Measurements from ENCODE around the gene AADACL3.

AADACL3 gene

GRCh38 chr1:12678820-12679219, 37.1 kb upstream of the AADACL3 start:
- H3K4me3 ChIP-seq (replicated peaks; ENCODE audit: low read depth, low read length), result no peak overlapping the region
- TF ChIP-seq CTCF (IDR thresholded peaks at IDR 0.05; ENCODE audit: low read depth, low read length, missing control alignments), result no peak
- no peak for DNase-seq (ENCODE audit: extremely low read depth, low read depth)

GRCh38 chr1:12690156-12690555, 25.8 kb upstream of the AADACL3 start:
- no peak overlapping the region for H3K4me3 ChIP-seq (replicated peaks; ENCODE audit: low read depth, low read length)
- no peak for DNase-seq (ENCODE audit: extremely low read depth, low read depth)
- no peak for TF ChIP-seq CTCF (IDR thresholded peaks at IDR 0.05; ENCODE audit: low read depth, low read length, missing control alignments)

GRCh38 chr1:12692967-12693782, 22.7 kb upstream of the AADACL3 start:
- no peak for TF ChIP-seq CTCF (IDR thresholded peaks at IDR 0.05; ENCODE audit: low read depth, low read length, missing control alignments)
- DNase-seq (ENCODE audit: extremely low read depth, low read depth), result no peak
- no peak overlapping the region for H3K4me3 ChIP-seq (replicated peaks; ENCODE audit: low read depth, low read length)

GRCh38 chr1:12696658-12697057, 19.3 kb upstream of the AADACL3 start:
- no peak for DNase-seq (ENCODE audit: extremely low read depth, low read depth)
- H3K4me3 ChIP-seq (replicated peaks; ENCODE audit: low read depth, low read length), result no peak overlapping the region
- TF ChIP-seq CTCF (IDR thresholded peaks at IDR 0.05; ENCODE audit: low read depth, low read length, missing control alignments), result no peak

- no peak overlapping the region for H3K4me3 ChIP-seq (replicated peaks; ENCODE audit: low read depth, low read length)
- TF ChIP-seq CTCF (IDR thresholded peaks at IDR 0.05; ENCODE audit: low read depth, low read length, missing control alignments), result no peak
- DNase-seq (ENCODE audit: extremely low read depth, low read depth), result peak; percentile 2
Measured at GRCh38 chr1:12697397-12697796, 18.5 kb upstream of the AADACL3 start.

GRCh38 chr1:12703821-12704451, 12.0 kb upstream of the AADACL3 start:
- DNase-seq (ENCODE audit: extremely low read depth, low read depth), result no peak
- H3K4me3 ChIP-seq (replicated peaks; ENCODE audit: low read depth, low read length), result no peak overlapping the region
- TF ChIP-seq CTCF (IDR thresholded peaks at IDR 0.05; ENCODE audit: low read depth, low read length, missing control alignments), result no peak
